ENCODE measurements around the gene MCM5. TPM values are rescaled to one million over a fixed set of nuclear protein-coding genes. Genes with fewer than 3 reads are reported as not detected.

MCM5 gene
- total RNA-seq, 1 donor from 2014 or later = 87.6 TPM

GRCh38 chr22:35369996-35370395 lies 29.9 kb upstream of the MCM5 start:
- no peak for DNase-seq (ENCODE audit: low read depth)
- TF ChIP-seq, protein P1, sequence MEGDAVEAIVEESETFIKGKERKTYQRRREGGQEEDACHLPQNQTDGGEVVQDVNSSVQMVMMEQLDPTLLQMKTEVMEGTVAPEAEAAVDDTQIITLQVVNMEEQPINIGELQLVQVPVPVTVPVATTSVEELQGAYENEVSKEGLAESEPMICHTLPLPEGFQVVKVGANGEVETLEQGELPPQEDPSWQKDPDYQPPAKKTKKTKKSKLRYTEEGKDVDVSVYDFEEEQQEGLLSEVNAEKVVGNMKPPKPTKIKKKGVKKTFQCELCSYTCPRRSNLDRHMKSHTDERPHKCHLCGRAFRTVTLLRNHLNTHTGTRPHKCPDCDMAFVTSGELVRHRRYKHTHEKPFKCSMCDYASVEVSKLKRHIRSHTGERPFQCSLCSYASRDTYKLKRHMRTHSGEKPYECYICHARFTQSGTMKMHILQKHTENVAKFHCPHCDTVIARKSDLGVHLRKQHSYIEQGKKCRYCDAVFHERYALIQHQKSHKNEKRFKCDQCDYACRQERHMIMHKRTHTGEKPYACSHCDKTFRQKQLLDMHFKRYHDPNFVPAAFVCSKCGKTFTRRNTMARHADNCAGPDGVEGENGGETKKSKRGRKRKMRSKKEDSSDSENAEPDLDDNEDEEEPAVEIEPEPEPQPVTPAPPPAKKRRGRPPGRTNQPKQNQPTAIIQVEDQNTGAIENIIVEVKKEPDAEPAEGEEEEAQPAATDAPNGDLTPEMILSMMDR (conservative IDR thresholded peaks at IDR 0.05; ENCODE audit: low read depth, low read length) = no peak
- H3K4me3 ChIP-seq (ENCODE audit: low read depth, low read length) = no peak overlapping the region

DNA sequence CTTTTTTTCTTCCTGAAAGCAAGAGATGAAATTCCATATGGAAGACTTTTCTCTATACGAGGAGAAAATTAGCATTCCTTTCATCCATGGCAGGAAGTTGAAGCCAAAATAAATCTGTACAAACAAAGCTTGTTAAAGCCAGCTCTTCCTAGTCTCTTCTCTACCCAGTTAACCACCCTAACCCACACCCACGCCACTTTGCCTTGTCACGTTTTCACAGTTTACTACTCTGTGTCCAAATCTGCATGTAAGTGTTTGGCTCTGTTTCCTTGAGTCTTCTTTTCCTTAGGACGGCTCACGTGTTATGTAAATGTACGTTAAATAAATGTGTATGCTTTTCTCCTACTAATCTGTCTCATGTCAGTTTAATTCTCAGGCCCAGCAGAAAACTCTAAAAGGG lies 26.2 kb upstream of the MCM5 start:
- no peak overlapping the region for H3K4me3 ChIP-seq (ENCODE audit: low read depth, low read length)
- TF ChIP-seq, protein P1 (conservative IDR thresholded peaks at IDR 0.05; ENCODE audit: low read depth, low read length) = no peak
- DNase-seq (ENCODE audit: low read depth) = no peak

DNA sequence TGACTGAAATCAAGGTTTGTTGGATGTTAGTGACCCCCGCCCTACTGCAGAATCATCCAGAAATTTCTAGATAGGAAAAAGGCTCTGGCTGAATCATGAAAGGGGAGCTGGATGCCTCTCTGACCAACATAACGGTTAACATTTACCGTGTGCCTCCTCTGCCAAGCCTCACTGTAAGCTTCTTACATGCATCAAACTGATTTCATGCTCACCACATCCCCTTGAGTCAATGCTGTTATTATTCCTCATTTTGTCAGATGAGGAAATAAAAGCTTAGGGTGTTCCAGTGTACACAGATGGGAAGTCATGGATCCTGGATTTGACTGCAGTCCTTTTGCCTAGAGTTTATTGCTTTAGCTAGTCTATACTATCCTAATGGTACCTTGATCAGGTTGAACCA lies 24.9 kb upstream of the MCM5 start:
- H3K4me3 ChIP-seq (ENCODE audit: low read depth, low read length) = no peak overlapping the region
- TF ChIP-seq, protein P1 (conservative IDR thresholded peaks at IDR 0.05; ENCODE audit: low read depth, low read length) = no peak
- DNase-seq (ENCODE audit: low read depth) = no peak

DNA sequence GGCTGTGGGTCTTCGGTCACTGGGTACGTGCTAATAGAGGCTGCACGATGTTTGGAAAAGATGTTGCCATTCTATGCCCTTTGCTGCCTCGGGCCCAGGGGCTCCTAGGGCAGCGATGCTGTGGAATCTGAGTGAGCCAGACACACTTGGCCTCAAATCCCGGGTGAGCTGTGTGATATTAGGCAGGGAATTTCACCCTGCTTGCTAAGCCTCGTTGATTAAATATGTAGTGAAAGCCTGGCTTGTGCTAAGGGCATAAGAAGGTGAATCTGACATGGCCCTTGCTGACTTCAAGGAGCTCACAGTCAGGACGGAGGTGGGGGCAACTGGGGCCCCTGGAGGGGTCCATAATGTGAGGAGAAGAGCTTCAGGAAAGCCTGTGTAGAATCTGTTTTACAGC lies 24.4 kb upstream of the MCM5 start:
- no peak for DNase-seq (ENCODE audit: low read depth)
- TF ChIP-seq, protein P1 (conservative IDR thresholded peaks at IDR 0.05; ENCODE audit: low read depth, low read length) = no peak
- H3K4me3 ChIP-seq (ENCODE audit: low read depth, low read length) = no peak overlapping the region

GRCh38 chr22:35376728-35377472 lies 23.0 kb upstream of the MCM5 start:
- no peak overlapping the region for H3K4me3 ChIP-seq (ENCODE audit: low read depth, low read length)
- TF ChIP-seq, protein P1 (conservative IDR thresholded peaks at IDR 0.05; ENCODE audit: low read depth, low read length) = no peak
- DNase-seq (ENCODE audit: low read depth) = peak; percentile 93

DNA sequence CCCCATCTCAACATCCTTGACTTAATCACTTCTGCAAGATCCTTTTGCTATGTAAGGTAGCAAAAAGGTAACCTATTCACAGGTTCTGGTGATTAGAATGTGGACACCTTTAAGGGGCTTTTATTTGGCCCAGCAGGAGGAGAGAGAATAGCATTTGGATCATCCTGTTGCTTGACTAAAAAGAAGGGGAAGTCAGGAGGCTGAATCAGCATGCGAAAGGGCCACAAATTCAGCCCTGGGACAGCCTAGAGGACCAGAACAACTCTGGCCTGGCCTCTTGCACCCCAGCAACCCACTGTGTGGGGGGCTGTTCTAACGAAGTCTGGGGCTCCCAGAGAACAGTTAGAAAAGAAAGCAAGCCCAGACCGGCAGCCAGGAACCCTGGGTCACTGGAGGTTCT lies 22.2 kb upstream of the MCM5 start:
- H3K4me3 ChIP-seq (ENCODE audit: low read depth, low read length) = no peak overlapping the region
- no peak for DNase-seq (ENCODE audit: low read depth)
- TF ChIP-seq, protein P1 (conservative IDR thresholded peaks at IDR 0.05; ENCODE audit: low read depth, low read length) = no peak

GRCh38 chr22:35378621-35379020 lies 21.3 kb upstream of the MCM5 start:
- TF ChIP-seq, protein P1 (conservative IDR thresholded peaks at IDR 0.05; ENCODE audit: low read depth, low read length) = no peak
- no peak for DNase-seq (ENCODE audit: low read depth)
- H3K4me3 ChIP-seq (ENCODE audit: low read depth, low read length) = no peak overlapping the region

Measured in epithelial cell of proximal tubule (primary cell).